Activated T-cell treated with anti-CD3 and anti-CD28 coated beads, Interleukin-2, amount 50 U/mL, for 24 hours (primary cell): ENCODE results near the gene FTSJ3.
"Not testable (repeated sequence)": the region's sequence is repeated elsewhere in the genome, so short reads cannot be mapped to it uniquely, and the experiment has no call there.

ENCODE experiments used
- DNase-seq: peaks from one replicate; pipeline ENCODE4 v3.0.0-alpha.2; 2020
- H3K27ac Mint-ChIP-seq: 2 replicates; pipeline ENCODE4 v1.8.0; 2020; ENCODE audit warnings: mild to moderate bottlenecking, mixed read lengths
- H3K27me3 Mint-ChIP-seq: 2 replicates; pipeline ENCODE4 v1.8.0; 2020; ENCODE audit warnings: mixed read lengths
- H3K36me3 Mint-ChIP-seq: 2 replicates; pipeline ENCODE4 v1.8.0; 2020; ENCODE audit warnings: low read depth, mixed read lengths
- H3K4me1 Mint-ChIP-seq: 2 replicates; pipeline ENCODE4 v1.8.0; 2020; ENCODE audit warnings: low read depth, mixed read lengths
- H3K4me3 Mint-ChIP-seq: 2 replicates; pipeline ENCODE4 v1.8.0; 2020; ENCODE audit warnings: mild to moderate bottlenecking, moderate library complexity, mixed read lengths
- H3K9me3 Mint-ChIP-seq: 2 replicates; pipeline ENCODE4 v1.8.0; 2020; ENCODE audit warnings: mixed read lengths

FTSJ3 gene

DNA sequence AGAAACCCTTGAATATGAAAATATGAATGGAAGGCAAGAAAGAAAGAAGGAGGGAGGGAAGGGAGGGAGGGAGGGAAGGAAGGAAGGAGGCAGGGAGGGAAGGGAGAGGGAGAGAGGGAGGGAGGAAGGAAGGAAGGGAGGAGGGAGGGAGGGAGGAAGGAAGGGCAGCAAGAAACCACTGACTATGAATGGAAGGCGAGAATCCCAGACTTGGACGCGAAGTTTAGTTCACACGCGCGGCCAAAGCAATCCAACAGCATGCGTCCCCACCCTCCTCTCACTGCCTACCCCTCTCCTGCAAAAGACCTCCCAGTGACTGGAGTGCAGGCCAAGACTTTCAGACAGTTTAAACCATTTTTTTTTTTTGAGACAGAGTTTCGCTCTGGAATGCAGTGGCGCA is 22.9 kb upstream of the FTSJ3 start:
- H3K27ac Mint-ChIP-seq = no peak overlapping the region
- no peaks in the 10 kb centered on the region for H3K27me3 Mint-ChIP-seq
- H3K4me3 Mint-ChIP-seq = no peak overlapping the region
- H3K9me3 Mint-ChIP-seq = peaks cover 8% of the 10 kb centered on the region
- H3K4me1 Mint-ChIP-seq = peaks cover 20% of the 10 kb centered on the region
- no peaks in the 10 kb centered on the region for H3K36me3 Mint-ChIP-seq
- DNase-seq = no peak

- no peaks in the 10 kb centered on the region for H3K27me3 Mint-ChIP-seq
- H3K4me1 Mint-ChIP-seq = peaks cover 23% of the 10 kb centered on the region
- H3K36me3 Mint-ChIP-seq = no peaks in the 10 kb centered on the region
- H3K27ac Mint-ChIP-seq = peak overlapping the region; percentile 96
- H3K4me3 Mint-ChIP-seq = peak overlapping the region; percentile 68
- H3K9me3 Mint-ChIP-seq = peaks cover 8% of the 10 kb centered on the region
- DNase-seq = peak; percentile 98
These were observed 21.6 kb upstream of the FTSJ3 start for GRCh38 chr17:63848834-63849689.

- Mint-ChIP-seq H3K4me3 (no peak overlapping the region), H3K36me3 (peaks cover 2% of the 10 kb centered on the region), H3K4me1 (peaks cover 28% of the 10 kb centered on the region), H3K27me3 (no peaks in the 10 kb centered on the region), H3K9me3 (peaks cover 8% of the 10 kb centered on the region), H3K27ac (peak overlapping the region; percentile 42)
- DNase-seq = no peak
These were observed 20.2 kb upstream of the FTSJ3 start for GRCh38 chr17:63847525-63848249.

- DNase-seq = no peak
- H3K4me3 Mint-ChIP-seq = no peak overlapping the region
- H3K27me3 Mint-ChIP-seq = no peaks in the 10 kb centered on the region
- peaks cover 8% of the 10 kb centered on the region for H3K9me3 Mint-ChIP-seq
- H3K36me3 Mint-ChIP-seq = peaks cover 19% of the 10 kb centered on the region
- no peak overlapping the region for H3K27ac Mint-ChIP-seq
- peaks cover 37% of the 10 kb centered on the region for H3K4me1 Mint-ChIP-seq
These were observed 18.0 kb upstream of the FTSJ3 start for GRCh38 chr17:63845509-63845908.

- Mint-ChIP-seq H3K9me3 (peaks cover 7% of the 10 kb centered on the region), H3K27ac (peak overlapping the region; percentile 95), H3K36me3 (peaks cover 22% of the 10 kb centered on the region), H3K4me3 (peak overlapping the region; percentile 88), H3K4me1 (peaks cover 44% of the 10 kb centered on the region), H3K27me3 (no peaks in the 10 kb centered on the region)
- DNase-seq = no peak
These were observed 16.6 kb upstream of the FTSJ3 start for GRCh38 chr17:63843910-63844677.

DNA sequence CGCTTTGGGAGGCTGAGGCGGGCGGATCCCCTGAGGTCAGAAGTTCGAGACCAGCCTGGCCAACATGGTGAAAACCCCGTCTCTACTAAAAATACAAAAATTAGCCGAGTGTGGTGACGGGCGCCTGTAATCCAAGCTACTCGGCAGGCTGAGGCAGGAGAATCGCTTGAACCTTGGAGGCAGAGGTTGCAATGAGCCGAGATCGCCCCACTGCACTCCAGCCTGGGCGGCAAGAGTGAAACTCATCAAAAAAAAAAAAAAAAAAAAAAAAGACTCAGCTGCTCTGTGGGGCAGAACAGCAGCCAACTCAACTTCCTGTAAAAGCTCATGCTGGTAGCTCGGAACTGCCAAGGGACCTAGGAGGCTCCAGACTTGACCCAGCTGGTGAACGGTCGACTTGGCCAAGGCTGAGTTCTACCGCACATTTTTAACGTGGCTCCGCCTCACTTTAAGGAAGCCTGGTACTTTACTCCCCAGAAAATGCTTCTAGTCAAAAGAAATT is 16.0 kb upstream of the FTSJ3 start:
- H3K27ac Mint-ChIP-seq = peak overlapping the region; percentile 95
- H3K27me3 Mint-ChIP-seq, DNase-seq, H3K9me3 Mint-ChIP-seq: not testable (repeated sequence)
- H3K4me1 Mint-ChIP-seq = peaks cover 44% of the 10 kb centered on the region
- peak overlapping the region; percentile 88 for H3K4me3 Mint-ChIP-seq
- peaks cover 22% of the 10 kb centered on the region for H3K36me3 Mint-ChIP-seq

- Mint-ChIP-seq H3K36me3 (peaks cover 24% of the 10 kb centered on the region), H3K4me1 (peaks cover 44% of the 10 kb centered on the region), H3K4me3 (peak within 1 kb of the TSS; percentile 97), H3K27ac (peak within 1 kb of the TSS; percentile 95), H3K27me3 (no peaks in the 10 kb centered on the region), H3K9me3 (no peaks in the 10 kb centered on the region)
- DNase-seq = peak; percentile 99
These were observed 15.3 kb upstream of the FTSJ3 start, which contains the start of gene SMARCD2 for GRCh38 chr17:63842540-63843386. Gene SMARCD2, minus strand, starts transcription at chr17:63842685. Its CDS starts 11 bp downstream, at chr17:63842674.

GRCh38 chr17:63842173-63842539 is 14.7 kb upstream of the FTSJ3 start:
- Mint-ChIP-seq H3K27ac (peak overlapping the region; percentile 95), H3K36me3 (peaks cover 25% of the 10 kb centered on the region), H3K9me3 (no peaks in the 10 kb centered on the region), H3K4me3 (peak overlapping the region; percentile 97), H3K4me1 (peaks cover 42% of the 10 kb centered on the region), H3K27me3 (no peaks in the 10 kb centered on the region)
- no peak for DNase-seq

GRCh38 chr17:63841350-63842172 is 14.1 kb upstream of the FTSJ3 start:
- Mint-ChIP-seq H3K4me3 (peak overlapping the region; percentile 97), H3K27me3 (no peaks in the 10 kb centered on the region), H3K27ac (peak overlapping the region; percentile 95), H3K36me3 (peaks cover 31% of the 10 kb centered on the region), H3K9me3 (no peaks in the 10 kb centered on the region), H3K4me1 (peaks cover 43% of the 10 kb centered on the region)
- no peak for DNase-seq

- no peak for DNase-seq
- H3K27ac Mint-ChIP-seq = peak overlapping the region; percentile 95
- H3K4me1 Mint-ChIP-seq = peaks cover 45% of the 10 kb centered on the region
- H3K9me3 Mint-ChIP-seq = no peaks in the 10 kb centered on the region
- H3K36me3 Mint-ChIP-seq = peaks cover 39% of the 10 kb centered on the region
- H3K27me3 Mint-ChIP-seq = no peaks in the 10 kb centered on the region
- H3K4me3 Mint-ChIP-seq = peak overlapping the region; percentile 97
These were observed 13.3 kb upstream of the FTSJ3 start for GRCh38 chr17:63840591-63841349.

DNA sequence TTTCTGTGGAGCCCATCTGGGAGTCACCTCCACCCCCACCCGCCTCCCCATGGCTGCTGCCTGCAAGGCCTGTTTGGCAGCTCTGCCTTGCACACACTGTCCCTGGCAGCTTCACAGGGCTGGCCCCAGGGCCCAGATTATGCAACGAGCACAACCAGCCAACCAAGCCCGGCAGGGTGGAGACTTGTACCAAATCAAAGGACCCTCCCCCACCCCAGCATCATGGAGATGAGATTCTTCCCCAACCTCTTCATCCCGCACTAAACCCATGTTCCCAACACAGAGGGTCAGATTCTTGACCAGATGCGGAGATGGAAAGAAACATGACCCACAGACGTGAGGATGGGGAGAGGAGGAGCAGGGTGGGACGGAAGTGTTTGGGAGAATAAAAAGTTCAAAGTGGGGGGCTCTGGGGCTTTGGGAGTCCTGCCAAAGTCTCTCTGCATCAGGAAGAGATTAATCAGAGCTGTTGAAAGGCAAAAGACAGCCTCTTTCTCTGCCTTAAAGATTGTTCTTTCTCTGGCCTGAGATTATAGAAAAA is 11.2 kb upstream of the FTSJ3 start:
- H3K9me3 Mint-ChIP-seq = no peaks in the 10 kb centered on the region
- no peaks in the 10 kb centered on the region for H3K27me3 Mint-ChIP-seq
- no peak for DNase-seq
- peaks cover 60% of the 10 kb centered on the region for H3K36me3 Mint-ChIP-seq
- H3K4me1 Mint-ChIP-seq = peaks cover 57% of the 10 kb centered on the region
- H3K27ac Mint-ChIP-seq = peak overlapping the region; percentile 80
- peak overlapping the region; percentile 97 for H3K4me3 Mint-ChIP-seq

GRCh38 chr17:63837962-63838600 is 10.6 kb upstream of the FTSJ3 start:
- Mint-ChIP-seq H3K27ac (peak overlapping the region; percentile 80), H3K36me3 (peaks cover 65% of the 10 kb centered on the region), H3K9me3 (no peaks in the 10 kb centered on the region), H3K4me3 (no peak overlapping the region), H3K27me3 (no peaks in the 10 kb centered on the region), H3K4me1 (peaks cover 55% of the 10 kb centered on the region)
- DNase-seq = no peak
